ENCODE measurements around the gene PPOX.
A peak's percentile ranks its signal among the peaks of the same experiment; 100 is the strongest.

The PPOX gene

GRCh38 chr1:161153682-161154337 is 12.4 kb upstream of the PPOX start, which contains the start of gene UFC1:
TSS of gene UFC1 (plus strand) at chr1:161153978. CDS start at chr1:161153998, 20 bp downstream.
- peak; percentile 89 for DNase-seq (ENCODE audit: low read depth)

- no peak for DNase-seq (ENCODE audit: low read depth)
Observed at GRCh38 chr1:161157867-161158266, 8.4 kb upstream of the PPOX start.

GRCh38 chr1:161158316-161159010 is 7.8 kb upstream of the PPOX start:
- DNase-seq (ENCODE audit: low read depth), result no peak

DNA sequence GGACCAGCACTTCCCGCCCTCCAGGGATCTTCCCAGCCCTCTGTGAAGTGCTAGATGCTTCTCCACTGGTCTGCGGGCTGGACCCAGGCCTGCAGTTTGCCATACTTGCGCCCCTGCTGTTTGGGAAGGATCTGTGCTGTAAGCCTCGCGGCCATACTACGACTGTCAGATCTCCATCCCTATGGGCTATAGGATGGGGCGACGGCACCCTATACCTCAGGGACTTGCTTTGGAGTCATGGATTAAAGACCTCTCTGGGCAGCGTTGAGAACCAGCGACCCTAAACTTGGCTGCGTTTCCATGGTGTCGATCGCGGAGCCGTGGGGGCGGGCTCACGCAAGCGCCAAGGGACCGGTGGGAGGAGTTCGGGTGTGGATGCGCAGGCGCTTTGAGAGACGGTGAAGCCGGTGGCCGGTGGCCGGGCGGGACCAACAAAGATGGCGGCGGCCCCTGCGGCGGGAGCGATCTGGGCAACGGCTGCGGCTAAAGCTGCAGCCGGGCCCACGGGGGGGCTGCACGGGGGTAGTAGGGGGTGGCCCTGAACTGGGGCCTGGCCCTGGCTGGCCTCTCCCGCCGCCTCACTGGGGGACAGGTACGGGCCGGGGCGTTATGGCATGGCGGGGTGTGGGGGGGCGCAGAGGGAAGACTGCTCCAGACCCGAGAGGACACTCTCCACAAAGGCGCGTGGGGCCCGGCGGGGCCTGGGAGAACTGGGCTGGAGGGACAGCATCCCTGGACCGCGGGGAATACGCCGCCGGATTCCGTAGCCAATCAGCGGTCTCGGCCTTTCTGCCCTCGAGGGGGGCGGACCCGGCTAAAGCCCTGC is 6.9 kb upstream of the PPOX start, which contains the start of gene USP21:
Gene USP21 (plus strand): TSS at position 414 of the 826 bp plus-strand sequence. CDS start 1,141 bp downstream, outside the sequence.
- DNase-seq (ENCODE audit: low read depth), result peak; percentile 80

GRCh38 chr1:161159913-161160243 is 6.3 kb upstream of the PPOX start:
- no peak for DNase-seq (ENCODE audit: low read depth)

GRCh38 chr1:161160671-161161145 is 5.5 kb upstream of the PPOX start:
- DNase-seq (ENCODE audit: low read depth), result no peak

DNA sequence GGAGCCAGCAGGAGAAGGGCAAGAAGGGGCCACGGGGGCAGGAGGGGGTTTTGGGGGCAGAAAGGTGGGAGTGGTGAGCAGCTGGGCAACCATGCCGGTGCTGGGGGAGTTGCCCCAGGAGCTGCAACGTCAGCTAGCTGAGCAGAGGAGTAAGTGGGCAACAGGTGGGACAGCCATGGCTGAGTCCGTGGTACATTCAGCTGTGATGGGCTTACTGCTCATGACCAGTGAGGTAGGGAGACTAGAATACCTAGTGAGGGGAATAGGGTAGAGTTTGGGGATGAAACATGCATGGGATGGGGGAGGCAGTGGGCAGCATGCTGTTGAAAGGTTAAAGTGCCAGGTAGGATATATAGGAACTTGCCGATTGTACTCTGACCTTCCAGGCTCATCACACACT is 4.6 kb upstream of the PPOX start:
- DNase-seq (ENCODE audit: low read depth), result no peak

- no peak for DNase-seq (ENCODE audit: low read depth)
Observed at GRCh38 chr1:161162052-161162451, 4.2 kb upstream of the PPOX start.

DNA sequence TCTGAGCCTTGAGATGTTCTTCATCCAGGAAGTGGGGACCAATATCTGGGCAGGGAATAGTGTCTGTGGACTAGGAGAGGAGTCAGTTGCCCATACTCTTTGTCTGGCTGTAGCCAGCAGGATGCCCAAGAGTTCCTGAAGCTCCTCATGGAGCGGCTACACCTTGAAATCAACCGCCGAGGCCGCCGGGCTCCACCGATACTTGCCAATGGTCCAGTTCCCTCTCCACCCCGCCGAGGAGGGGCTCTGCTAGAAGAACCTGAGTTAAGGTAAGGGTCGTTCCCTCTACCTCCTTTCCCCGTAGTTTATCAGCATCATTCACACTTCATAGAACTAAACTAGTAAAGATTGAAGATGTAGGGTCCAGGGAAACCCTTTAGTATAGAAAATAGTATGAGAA is 3.4 kb upstream of the PPOX start:
- no peak for DNase-seq (ENCODE audit: low read depth)

DNA sequence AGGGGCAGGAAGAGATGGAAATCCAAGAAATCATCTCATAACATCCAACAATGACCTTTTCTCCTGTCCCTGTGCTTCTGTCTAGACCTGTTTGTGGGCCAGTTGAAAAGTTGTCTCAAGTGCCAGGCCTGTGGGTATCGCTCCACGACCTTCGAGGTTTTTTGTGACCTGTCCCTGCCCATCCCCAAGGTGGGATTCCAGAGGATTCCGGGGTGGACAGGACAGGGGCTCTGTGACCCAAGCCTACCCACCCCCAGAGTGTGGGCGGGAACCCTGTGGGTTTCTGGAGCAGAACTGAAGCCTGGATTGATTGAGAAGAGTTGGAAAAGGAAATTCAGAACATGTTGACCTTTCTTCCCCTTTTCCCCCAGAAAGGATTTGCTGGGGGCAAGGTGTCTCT is 2.4 kb upstream of the PPOX start:
- DNase-seq (ENCODE audit: low read depth), result no peak

- DNase-seq (ENCODE audit: low read depth), result no peak
Observed at GRCh38 chr1:161164901-161165610, 1.2 kb upstream of the PPOX start.

DNA sequence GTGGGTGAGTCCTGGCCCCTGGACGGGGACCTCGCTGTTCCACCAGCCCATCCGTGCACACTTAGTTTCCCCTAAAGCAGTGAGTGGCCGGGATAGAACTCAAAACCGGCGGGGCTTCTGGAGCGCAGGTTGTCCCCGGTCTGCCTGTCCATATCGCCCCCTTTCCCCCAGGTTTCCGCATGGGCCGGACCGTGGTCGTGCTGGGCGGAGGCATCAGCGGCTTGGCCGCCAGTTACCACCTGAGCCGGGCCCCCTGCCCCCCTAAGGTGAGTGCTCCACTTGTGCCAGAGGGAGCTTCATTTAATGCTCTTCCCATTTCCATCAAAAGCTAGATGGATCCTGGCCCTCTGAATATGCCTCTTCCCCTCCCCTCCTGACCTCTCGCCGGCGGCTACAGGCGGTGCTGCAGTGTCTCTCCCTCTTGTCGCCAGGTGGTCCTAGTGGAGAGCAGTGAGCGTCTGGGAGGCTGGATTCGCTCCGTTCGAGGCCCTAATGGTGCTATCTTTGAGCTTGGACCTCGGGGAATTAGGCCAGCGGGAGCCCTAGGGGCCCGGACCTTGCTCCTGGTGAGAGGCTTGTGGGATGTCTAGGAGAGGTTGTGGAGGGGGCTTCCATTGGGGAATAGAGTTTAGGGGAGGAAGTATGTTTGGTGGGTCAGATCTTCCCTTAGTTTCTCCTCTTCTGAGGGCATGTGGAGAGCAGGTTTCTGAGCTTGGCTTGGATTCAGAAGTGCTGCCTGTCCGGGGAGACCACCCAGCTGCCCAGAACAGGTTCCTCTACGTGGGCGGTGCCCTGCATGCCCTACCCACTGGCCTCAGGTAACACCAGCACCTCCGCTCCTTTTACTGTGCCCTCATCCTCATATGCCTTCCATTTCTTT is 683 bp downstream of the PPOX start:
- DNase-seq (ENCODE audit: low read depth), result no peak

- no peak for DNase-seq (ENCODE audit: low read depth)
Observed at GRCh38 chr1:161168906-161169305, 2.7 kb downstream of the PPOX start.

- no peak for DNase-seq (ENCODE audit: low read depth)
Observed at GRCh38 chr1:161171191-161171590, 5.0 kb downstream of the PPOX start.

DNA sequence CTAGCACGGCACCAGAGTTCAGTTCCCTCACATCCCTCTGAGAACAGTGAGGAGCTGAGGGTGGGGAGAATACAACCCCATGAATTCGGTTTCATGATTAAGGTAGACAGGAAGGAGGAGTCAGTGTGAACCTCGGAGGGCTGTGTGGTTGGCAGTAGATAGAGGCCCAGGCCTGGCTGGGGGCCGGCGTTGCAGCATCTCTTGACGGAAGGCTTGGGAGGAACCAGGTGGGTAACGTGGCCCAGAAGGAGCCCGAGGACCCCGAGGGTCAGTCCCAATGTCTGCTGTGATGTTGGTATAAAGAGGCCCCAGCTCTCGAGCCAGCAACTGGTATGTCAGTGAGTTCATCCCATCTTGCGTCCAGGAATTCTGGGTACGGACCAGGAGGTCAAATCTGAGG is 5.5 kb downstream of the PPOX start:
- DNase-seq (ENCODE audit: low read depth), result no peak

- DNase-seq (ENCODE audit: low read depth), result no peak
Observed at GRCh38 chr1:161172349-161172748, 6.1 kb downstream of the PPOX start.

GRCh38 chr1:161172776-161173376 is 6.7 kb downstream of the PPOX start:
- peak; percentile 79 for DNase-seq (ENCODE audit: low read depth)

- DNase-seq (ENCODE audit: low read depth), result no peak
Observed at GRCh38 chr1:161173711-161174110, 7.5 kb downstream of the PPOX start.

GRCh38 chr1:161174911-161175310 is 8.7 kb downstream of the PPOX start:
- DNase-seq (ENCODE audit: low read depth), result no peak

DNA sequence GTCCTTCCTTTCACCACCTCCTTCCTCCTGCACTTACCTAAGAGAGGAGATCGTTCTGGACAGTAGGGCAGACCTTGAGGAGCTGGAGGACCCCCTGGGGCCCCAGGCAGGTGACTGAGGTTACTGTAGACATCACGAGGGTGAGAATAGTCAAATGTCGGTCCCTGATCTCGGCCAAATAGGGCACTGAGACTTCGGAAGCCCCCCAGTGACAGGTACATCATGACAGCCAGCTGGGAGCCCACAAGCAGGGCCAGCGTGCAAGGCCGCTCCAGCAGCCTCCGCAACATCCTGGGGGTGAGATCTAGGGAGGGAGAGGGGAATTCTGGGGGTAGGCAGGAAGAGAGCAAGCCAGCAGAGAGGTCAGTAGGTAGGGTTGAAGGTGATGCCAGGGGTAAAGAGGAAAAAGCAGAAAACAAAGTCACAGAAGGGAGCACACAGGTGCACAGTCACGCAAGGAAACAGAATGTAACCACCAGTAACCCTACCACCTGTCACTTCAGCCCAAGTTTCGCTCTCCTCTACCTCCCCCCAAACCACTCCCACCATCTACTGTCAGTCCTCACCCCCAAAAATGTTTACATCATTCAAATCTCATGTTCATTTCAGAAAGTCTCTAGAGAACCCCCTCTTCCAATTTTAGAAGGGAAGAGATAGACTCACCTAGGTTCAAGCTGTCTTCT is 9.7 kb downstream of the PPOX start:
- DNase-seq (ENCODE audit: low read depth), result no peak
